ELR (cell line): ENCODE data around the gene SH3PXD2A.

Experiments
- DNase-seq: peaks from one replicate; pipeline ENCODE4 v3.0.0-alpha.2; 2015; ENCODE audit warnings: low read depth

SH3PXD2A gene

GRCh38 chr10:103581499-103581898 lies 273.9 kb downstream of the SH3PXD2A start:
- DNase-seq = peak; percentile 35

GRCh38 chr10:103580430-103580829 lies 274.9 kb downstream of the SH3PXD2A start:
- DNase-seq = no peak

- DNase-seq = no peak
These were observed 275.4 kb downstream of the SH3PXD2A start for GRCh38 chr10:103580011-103580410.

- DNase-seq = no peak
These were observed 276.5 kb downstream of the SH3PXD2A start for GRCh38 chr10:103578782-103579382.

- no peak for DNase-seq
These were observed 278.5 kb downstream of the SH3PXD2A start for GRCh38 chr10:103576862-103577261.

- DNase-seq = no peak
These were observed 279.3 kb downstream of the SH3PXD2A start for GRCh38 chr10:103576076-103576471.

GRCh38 chr10:103575416-103576075 lies 279.8 kb downstream of the SH3PXD2A start:
- peak; percentile 19 for DNase-seq

- DNase-seq = no peak
These were observed 281.0 kb downstream of the SH3PXD2A start for GRCh38 chr10:103574097-103575061.

- DNase-seq = no peak
These were observed 282.2 kb downstream of the SH3PXD2A start for GRCh38 chr10:103573205-103573487.

GRCh38 chr10:103572347-103573204 lies 282.8 kb downstream of the SH3PXD2A start:
- DNase-seq = peak; percentile 26

- DNase-seq = no peak
These were observed 283.8 kb downstream of the SH3PXD2A start for GRCh38 chr10:103571656-103571975.

- no peak for DNase-seq
These were observed 284.3 kb downstream of the SH3PXD2A start for GRCh38 chr10:103570844-103571655.

- DNase-seq = no peak
These were observed 285.5 kb downstream of the SH3PXD2A start for GRCh38 chr10:103569896-103570295.

GRCh38 chr10:103568505-103568904 lies 286.9 kb downstream of the SH3PXD2A start:
- no peak for DNase-seq

- DNase-seq = no peak
These were observed 288.8 kb downstream of the SH3PXD2A start for GRCh38 chr10:103566536-103566935.

GRCh38 chr10:103564776-103565520 lies 290.4 kb downstream of the SH3PXD2A start:
- peak; percentile 45 for DNase-seq

- DNase-seq = no peak
These were observed 291.3 kb downstream of the SH3PXD2A start for GRCh38 chr10:103564116-103564501.

- no peak for DNase-seq
These were observed 291.9 kb downstream of the SH3PXD2A start for GRCh38 chr10:103563231-103564115.

GRCh38 chr10:103562383-103562782 lies 293.0 kb downstream of the SH3PXD2A start:
- no peak for DNase-seq

GRCh38 chr10:103560886-103561285 lies 294.5 kb downstream of the SH3PXD2A start:
- DNase-seq = no peak
